K562 (cell line): Measurements from ENCODE around the gene NOS2. TPM values are rescaled to one million over a fixed set of nuclear protein-coding genes. Genes with fewer than 3 reads are reported as not detected.

Experiments used
- ATAC-seq: fragments of 200-7000 bp; cut with Tn5 transposase; 3 replicates; pipeline ENCODE4 v1.9.1; 2020; ENCODE audit warnings: moderate library complexity
- BruUV-seq: library from RNA; stranded (reverse); fragments of 400-500 nt; replicated peaks from 2 replicates; lab custom pipeline; 2021; lab: Mats Ljungman, UMichigan
- CTCF ChIA-PET: fragments of 300-600 bp; formaldehyde crosslinking; extraction: SDS; loops from one replicate; lab custom pipeline; 2021; ENCODE audit warnings: low intra/inter-chr PET ratio; lab: Yijun Ruan, JAX
- POLR2A ChIA-PET: fragments of 300-600, 350-650 bp; sonication (Branson Sonifier 250); formaldehyde crosslinking; extraction: SDS; loops from one replicate; lab custom pipeline; 2021; ENCODE audit warnings: antibody characterized with exemption, inconsistent platforms; lab: Yijun Ruan, JAX
- DNase-seq, 4 experiments: peaks; one replicate each; pipeline versions ENCODE4 v3.0.0 to v3.0.0-alpha.2; 2011 to 2018; ENCODE audit warnings: low spot score in 3 of 4, mixed read lengths in 3 of 4; ENCODE audit errors: extremely low read depth in 1 of 4
- FAIRE-seq: peaks from 2 replicates; lab custom pipeline; 2011; peaks lifted over from hg19 to GRCh38; lab: Jason Lieb, UNC
- H2AFZ ChIP-seq: 2 replicates; pipeline ENCODE4 v1.6.0; 2011; ENCODE audit warnings: low read depth, low read length, control low read depth, inconsistent platforms
- H3K27ac ChIP-seq: fragments of 200-600 bp; 3 replicates; pipeline ENCODE4 v1.8.0; 2011; ENCODE audit warnings: low read depth, mild to moderate bottlenecking, control low read depth, inconsistent platforms, low read length, moderate library complexity, mixed read lengths; ENCODE audit errors: extremely low read depth
- H3K27me3 ChIP-seq, 2 experiments: fragments of 300-600 bp in 1 of 2; 2 replicates in 1 of 2; 3 replicates in 1 of 2; pipeline versions ENCODE4 v1.6.0 to v1.8.0; 2011; ENCODE audit warnings: inconsistent platforms in 2 of 2, low read length in 2 of 2, mild to moderate bottlenecking in 1 of 2, mixed read lengths in 1 of 2, moderate library complexity in 1 of 2; ENCODE audit not compliant: control insufficient read depth in 2 of 2, insufficient read depth in 2 of 2
- H3K36me3 ChIP-seq: fragments of 300-600 bp; 3 replicates; pipeline ENCODE4 v1.8.0; 2011; ENCODE audit warnings: mild to moderate bottlenecking, low read length, inconsistent platforms; ENCODE audit not compliant: control insufficient read depth, insufficient read depth
- H3K4me1 ChIP-seq, 2 experiments: fragments of 200-600 bp in 1 of 2; replicated peaks in 1 of 2; 2 replicates in 1 of 2; 3 replicates in 1 of 2; pipeline versions ENCODE4 v1.5.1 to v1.8.0; 2011; ENCODE audit warnings: inconsistent platforms in 2 of 2, low read length in 2 of 2, mild to moderate bottlenecking in 1 of 2, mixed read lengths in 1 of 2, moderate library complexity in 1 of 2; ENCODE audit not compliant: control insufficient read depth in 2 of 2, insufficient read depth in 2 of 2
- H3K4me2 ChIP-seq: 2 replicates; pipeline ENCODE4 v1.6.1; 2011; ENCODE audit warnings: low read length, control low read depth, inconsistent platforms, mixed read lengths; ENCODE audit not compliant: insufficient read depth
- H3K4me3 ChIP-seq: fragments of 200-600 bp; sonication (generic), shearing (Covaris generic); 2 replicates; pipeline ENCODE4 v1.5.1; 2016; ENCODE audit warnings: control low read depth, inconsistent platforms
- H3K79me2 ChIP-seq: fragments of 200-600 bp; 3 replicates; pipeline ENCODE4 v1.8.0; 2011; ENCODE audit warnings: low read length, inconsistent platforms; ENCODE audit not compliant: control insufficient read depth, insufficient read depth
- H3K9ac ChIP-seq, 2 experiments: 2 replicates each; pipeline versions ENCODE4 v1.6.0 to v1.6.1; 2011; ENCODE audit warnings: low read depth in 2 of 2, low read length in 2 of 2, control low read depth in 1 of 2, inconsistent platforms in 1 of 2, mild to moderate bottlenecking in 1 of 2, mixed read lengths in 1 of 2; ENCODE audit not compliant: insufficient read depth in 1 of 2
- H3K9me1 ChIP-seq: one replicate; pipeline ENCODE4 v1.6.0; 2011; ENCODE audit warnings: inconsistent platforms, mild to moderate bottlenecking, low read length, moderate library complexity; ENCODE audit not compliant: control insufficient read depth, insufficient read depth
- H3K9me3 ChIP-seq: replicated peaks from 2 replicates; pipeline ENCODE4 v1.5.1; 2011; ENCODE audit warnings: low read depth, low read length, inconsistent platforms; ENCODE audit not compliant: control insufficient read depth, insufficient read depth
- H4K20me1 ChIP-seq: replicated peaks from 2 replicates; pipeline ENCODE4 v1.6.1; 2011; ENCODE audit warnings: low read length, inconsistent platforms, mixed read lengths; ENCODE audit not compliant: control insufficient read depth, insufficient read depth
- EHMT2 ChIP-seq: fragments of 450-650 bp; IDR thresholded peaks from 2 replicates; pipeline ENCODE4 v1.6.1; 2018; ENCODE audit warnings: antibody characterized with exemption
- EP400 ChIP-seq: fragments of 450-650 bp; IDR thresholded peaks from 2 replicates; pipeline ENCODE4 v1.6.1; 2017; ENCODE audit warnings: antibody characterized with exemption, mild to moderate bottlenecking, moderate library complexity
- HMG20A ChIP-seq: fragments of 450-650 bp; formaldehyde crosslinking; conservative IDR thresholded peaks from 2 replicates; pipeline ENCODE4 v1.4.0; 2020; ENCODE audit warnings: mild to moderate bottlenecking, mixed read lengths
- HMGN3 ChIP-seq: IDR thresholded peaks from 2 replicates; pipeline ENCODE4 v1.6.1; 2011; ENCODE audit warnings: borderline replicate concordance, low read depth, mild to moderate bottlenecking, mixed read lengths, low read length; ENCODE audit not compliant: insufficient read length; ENCODE audit errors: extremely low read depth
- HNRNPUL1 ChIP-seq: fragments of 200-400 bp; formaldehyde crosslinking; IDR thresholded peaks from 2 replicates; pipeline ENCODE4 v1.6.1; 2017; ENCODE audit warnings: low read length
- MAFK ChIP-seq: IDR thresholded peaks from 2 replicates; pipeline ENCODE4 v1.6.1; 2011; ENCODE audit warnings: low read length, improper control_type of control experiment
- NCOA2 ChIP-seq, 2 experiments: fragments of 450-650 bp; IDR thresholded peaks; 2 replicates each; pipeline ENCODE4 v1.6.1; 2018; ENCODE audit warnings: mild to moderate bottlenecking in 2 of 2, moderate library complexity in 1 of 2; ENCODE audit not compliant: partially characterized antibody in 2 of 2
- PPARD ChIP-seq: fragments of 250-450 bp; sonication (Bioruptor Pico); IDR thresholded peaks from 2 replicates; pipeline ENCODE4 v1.8.0; 2022; ENCODE audit warnings: inconsistent platforms, mild to moderate bottlenecking, moderate library complexity
- STAT5B ChIP-seq: fragments of 250-450 bp; sonication (Bioruptor Pico); IDR thresholded peaks from 2 replicates; pipeline ENCODE4 v1.8.0; 2021; ENCODE audit warnings: mild to moderate bottlenecking, inconsistent platforms
- TBP ChIP-seq: optimal IDR thresholded peaks from 2 replicates; pipeline ENCODE3; 2011; ENCODE audit warnings: low read depth, low read length, improper control_type of control experiment
- TOE1 ChIP-seq, 2 experiments: fragments of 450-650 bp in 1 of 2; sonication (generic) in 1 of 2; formaldehyde crosslinking in 1 of 2; IDR thresholded peaks; 2 replicates each; pipeline versions ENCODE4 v1.7.1 to v1.8.0; 2016 to 2022; ENCODE audit warnings: borderline replicate concordance in 2 of 2, mild to moderate bottlenecking in 2 of 2, antibody characterized with exemption in 1 of 2, inconsistent platforms in 1 of 2, low read depth in 1 of 2, missing genetic modification reagents in 1 of 2, moderate library complexity in 1 of 2
- XRCC3 ChIP-seq: fragments of 450-650 bp; IDR thresholded peaks from 2 replicates; pipeline ENCODE4 v1.6.1; 2017; ENCODE audit warnings: mild to moderate bottlenecking, moderate library complexity
- ZC3H11A ChIP-seq: IDR thresholded peaks from 2 replicates; pipeline ENCODE4 v1.6.1; 2012; ENCODE audit warnings: low read depth, low read length, improper control_type of control experiment
- ZFP30 ChIP-seq: fragments of 250-450 bp; sonication (Bioruptor Pico); IDR thresholded peaks from 2 replicates; pipeline ENCODE4 v1.8.0; 2022; ENCODE audit warnings: moderate library complexity, mild to moderate bottlenecking, inconsistent platforms, borderline replicate concordance
- ZNF445 ChIP-seq: fragments of 250-450 bp; sonication (Bioruptor Pico); IDR thresholded peaks from 2 replicates; pipeline ENCODE4 v1.4.0; 2020; ENCODE audit warnings: low read depth, mild to moderate bottlenecking, moderate library complexity
- ZNF79 ChIP-seq: fragments of 250-450 bp; sonication (Bioruptor Pico); IDR thresholded peaks from 2 replicates; pipeline ENCODE4 v1.4.0; 2020; ENCODE audit warnings: low read depth, mild to moderate bottlenecking, moderate library complexity
- WGBS: fragments of 100-300 bp; shearing (Covaris generic); methylation state at CpG from one replicate; pipeline ENCODE4 v1.1.6; 2016; ENCODE audit warnings: low coverage, mixed read lengths; ENCODE audit not compliant: insufficient coverage; ENCODE audit errors: missing lambda C conversion rate; 5-methylcytosine and 5-hydroxymethylcytosine counted together
- in situ Hi-C: fragments of 300-500 bp; cut with MboI; formaldehyde crosslinking; loops from 4 replicates; pipeline ENCODE4 v1.15.0; 2018; ENCODE audit warnings: inconsistent platforms, mixed read lengths
- intact Hi-C: fragments of 100-400 bp; cut with micrococcal nuclease; formaldehyde crosslinking; loops from 2 replicates; pipeline ENCODE4 v1.14.2; 2022
- polyA plus RNA-seq, 8 experiments: library from polyadenylated mRNA; depleted of rRNA in 4 of 8; stranded (reverse) in 5 of 8; unstranded in 3 of 8; fragments of >200 nt; fragmentation: Nextera tagmentation in 2 of 8; fragmentation: Illumina TruSeq in 1 of 8; extraction: Ambion mirVana in 2 of 8; extraction: Trizol in 1 of 8; gene quantifications; 2 replicates each; pipeline versions ENCODE4 v1.2.1 to v1.2.3, GENCODE V29; 2011 to 2014; ENCODE audit warnings: inconsistent platforms in 1 of 8, missing spikeins in 1 of 8
- total RNA-seq, 7 experiments: library from RNA; depleted of rRNA in 6 of 7; stranded (reverse); fragments of >200 nt in 6 of 7; fragmentation: Illumina TruSeq in 2 of 7; extraction: Trizol in 2 of 7; gene quantifications; 2 replicates each; pipeline versions ENCODE4 v1.2.1 to v1.2.3, GENCODE V29; 2011 to 2021; ENCODE audit warnings: low replicate concordance in 1 of 7
- TF ChIP-seq, protein P1 (sequence below): fragments of 250-450 bp; sonication (Bioruptor Pico); IDR thresholded peaks from 2 replicates; pipeline ENCODE4 v1.8.0; 2022; ENCODE audit warnings: inconsistent platforms, mild to moderate bottlenecking, moderate library complexity, borderline replicate concordance
- TF ChIP-seq, protein P2 (sequence below): fragments of 250-450 bp; sonication (Bioruptor Pico); IDR thresholded peaks from 2 replicates; pipeline ENCODE4 v1.5.0; 2020; ENCODE audit warnings: mild to moderate bottlenecking, borderline replicate concordance

The NOS2 gene
- total and polyA plus RNA-seq, 9 of the 15 experiments (the other 6 are each of a cell fraction or from before 2014, with no cell fraction given): not detected

DNA sequence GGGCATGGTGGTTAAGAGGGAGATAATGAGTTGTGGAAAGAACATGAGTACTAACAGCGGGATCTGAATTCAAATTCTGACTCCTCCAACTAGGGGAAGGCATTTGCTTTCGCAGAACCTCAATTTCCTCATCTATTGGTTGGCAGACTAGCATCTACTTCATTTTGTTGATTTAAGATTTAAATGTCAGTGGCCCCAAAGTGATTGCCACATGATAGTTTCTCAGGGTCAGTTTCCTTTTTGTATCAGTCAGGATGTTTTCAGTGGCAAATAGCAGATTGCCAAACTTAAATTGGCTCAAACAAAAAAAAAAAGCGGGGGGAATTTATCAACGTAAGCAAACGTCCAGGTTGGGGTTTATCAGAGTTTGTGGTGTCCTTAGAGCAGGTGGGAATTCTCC is 25.1 kb upstream of the NOS2 start:
- no peak overlapping the region for H3K4me3 ChIP-seq
- H3K9me1 ChIP-seq: no peaks in the 10 kb centered on the region
- intact Hi-C loops (no loop called here), in situ Hi-C loops (no loop called here)
- no peaks in the 10 kb centered on the region for H3K79me2 ChIP-seq
- H3K27me3 ChIP-seq: peaks cover 0 to 10% of the 10 kb centered on the region in 2 experiments; a peak in 2 of 5 replicates
- BruUV-seq: no TSS peak
- H3K9me3 ChIP-seq: peaks cover 2% of the 10 kb centered on the region; the same call in 1 of the 2 replicates
- no peaks in the 10 kb centered on the region for H3K36me3 ChIP-seq
- DNase-seq (no peak), ATAC-seq (no peak), FAIRE-seq (no peak)
- H4K20me1 ChIP-seq: no peaks in the 10 kb centered on the region
- POLR2A ChIA-PET: interaction anchor here (0.5 kb wide), 1 partner anchor 52 kb away, joined by 3 read pairs; no protein-coding TSS in a partner anchor
- no peak overlapping the region for H3K27ac ChIP-seq
- CTCF ChIA-PET: no interaction called here
- TF ChIP-seq HMG20A (CRISPR knock-in tag): no peak
- TF ChIP-seq ZNF79: no peak
- no peak for TF ChIP-seq TBP
- no peak for TF ChIP-seq EP400
- no peak for TF ChIP-seq NCOA2 (IDR thresholded peaks at IDR 0.05; ENCODE audit: partially characterized antibody in 2 of 2)
- TF ChIP-seq, protein P1, sequence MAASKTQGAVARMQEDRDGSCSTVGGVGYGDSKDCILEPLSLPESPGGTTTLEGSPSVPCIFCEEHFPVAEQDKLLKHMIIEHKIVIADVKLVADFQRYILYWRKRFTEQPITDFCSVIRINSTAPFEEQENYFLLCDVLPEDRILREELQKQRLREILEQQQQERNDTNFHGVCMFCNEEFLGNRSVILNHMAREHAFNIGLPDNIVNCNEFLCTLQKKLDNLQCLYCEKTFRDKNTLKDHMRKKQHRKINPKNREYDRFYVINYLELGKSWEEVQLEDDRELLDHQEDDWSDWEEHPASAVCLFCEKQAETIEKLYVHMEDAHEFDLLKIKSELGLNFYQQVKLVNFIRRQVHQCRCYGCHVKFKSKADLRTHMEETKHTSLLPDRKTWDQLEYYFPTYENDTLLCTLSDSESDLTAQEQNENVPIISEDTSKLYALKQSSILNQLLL (CRISPR knock-in tag): no peak
- no peak for TF ChIP-seq STAT5B
- TF ChIP-seq HNRNPUL1: no peak
- TF ChIP-seq ZNF445 (CRISPR knock-in tag): no peak
- no peak for TF ChIP-seq HMGN3
- no peak for TF ChIP-seq EHMT2
- TF ChIP-seq, protein P2, sequence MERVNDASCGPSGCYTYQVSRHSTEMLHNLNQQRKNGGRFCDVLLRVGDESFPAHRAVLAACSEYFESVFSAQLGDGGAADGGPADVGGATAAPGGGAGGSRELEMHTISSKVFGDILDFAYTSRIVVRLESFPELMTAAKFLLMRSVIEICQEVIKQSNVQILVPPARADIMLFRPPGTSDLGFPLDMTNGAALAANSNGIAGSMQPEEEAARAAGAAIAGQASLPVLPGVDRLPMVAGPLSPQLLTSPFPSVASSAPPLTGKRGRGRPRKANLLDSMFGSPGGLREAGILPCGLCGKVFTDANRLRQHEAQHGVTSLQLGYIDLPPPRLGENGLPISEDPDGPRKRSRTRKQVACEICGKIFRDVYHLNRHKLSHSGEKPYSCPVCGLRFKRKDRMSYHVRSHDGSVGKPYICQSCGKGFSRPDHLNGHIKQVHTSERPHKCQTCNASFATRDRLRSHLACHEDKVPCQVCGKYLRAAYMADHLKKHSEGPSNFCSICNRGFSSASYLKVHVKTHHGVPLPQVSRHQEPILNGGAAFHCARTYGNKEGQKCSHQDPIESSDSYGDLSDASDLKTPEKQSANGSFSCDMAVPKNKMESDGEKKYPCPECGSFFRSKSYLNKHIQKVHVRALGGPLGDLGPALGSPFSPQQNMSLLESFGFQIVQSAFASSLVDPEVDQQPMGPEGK (CRISPR knock-in tag): no peak
- TF ChIP-seq PPARD (CRISPR knock-in tag): no peak
- no peak for TF ChIP-seq ZFP30
- no peak for TF ChIP-seq XRCC3
- no peak for TF ChIP-seq TOE1 (IDR thresholded peaks at IDR 0.05; ENCODE audit: borderline replicate concordance)
- TF ChIP-seq TOE1 (CRISPR knock-in tag; IDR thresholded peaks at IDR 0.05; ENCODE audit: borderline replicate concordance, low read depth): no peak
- no peak for TF ChIP-seq ZC3H11A
- TF ChIP-seq MAFK: no peak
- H2AFZ ChIP-seq: no peak overlapping the region
- H3K4me2 ChIP-seq: no peak overlapping the region
- H3K4me1 ChIP-seq: no peaks in the 10 kb centered on the region
- H3K9ac ChIP-seq: no peak overlapping the region
- 2% methylated on average over 5 of the region's 5 CpGs for WGBS
